Natural killer cell (primary cell): ENCODE measurements around the gene TATDN2. TPM values are rescaled to one million over a fixed set of nuclear protein-coding genes. Genes with fewer than 3 reads are reported as not detected.
"Not testable (repeated sequence)": the region's sequence is repeated elsewhere in the genome, so short reads cannot be mapped to it uniquely, and the experiment has no call there.

ENCODE experiments used
- ATAC-seq, 3 donors: fragments of 150-1000 bp in 2 of 3; fragments of 200-7000 bp in 1 of 3; cut with Tn5 transposase; 1 replicate in 1 of 3; 2 replicates in 2 of 3; pipeline ENCODE4 v1.10.0; 2021; ENCODE audit warnings: mild to moderate bottlenecking in 2 of 3, moderate library complexity in 2 of 3
- DNase-seq, 2 donors: peaks; one replicate each; pipeline versions ENCODE4 v3.0.0 to v3.0.0-alpha.2; 2013 to 2021; ENCODE audit warnings: mixed read lengths in 1 of 2
- H3K27ac ChIP-seq: one replicate; pipeline ENCODE4 v1.5.1; 2013; ENCODE audit warnings: mild to moderate bottlenecking, low read length
- H3K27me3 ChIP-seq: one replicate; pipeline ENCODE4 v1.6.1; 2013; ENCODE audit warnings: low read length; ENCODE audit not compliant: control insufficient read depth, insufficient read depth
- H3K36me3 ChIP-seq: one replicate; pipeline ENCODE4 v1.6.1; 2013; ENCODE audit warnings: low read length; ENCODE audit not compliant: control insufficient read depth, insufficient read depth
- H3K4me1 ChIP-seq: one replicate; pipeline ENCODE4 v1.6.1; 2013; ENCODE audit warnings: low read length; ENCODE audit not compliant: control insufficient read depth, insufficient read depth
- H3K4me3 ChIP-seq: one replicate; pipeline ENCODE4 v1.5.1; 2013; ENCODE audit warnings: low read length
- H3K9me3 ChIP-seq: one replicate; pipeline ENCODE4 v1.6.1; 2013; ENCODE audit warnings: low read length; ENCODE audit not compliant: control insufficient read depth, insufficient read depth
- H3K27ac Mint-ChIP-seq, 2 donors: one replicate each; pipeline ENCODE4 v1.8.0; 2022; ENCODE audit warnings: mild to moderate bottlenecking in 2 of 2, mixed read lengths in 2 of 2, moderate library complexity in 1 of 2
- H3K27me3 Mint-ChIP-seq, 2 donors: one replicate each; pipeline ENCODE4 v1.8.0; 2022; ENCODE audit warnings: low read depth in 2 of 2, mixed read lengths in 2 of 2
- H3K36me3 Mint-ChIP-seq: one replicate; pipeline ENCODE4 v1.8.0; 2022; ENCODE audit warnings: mixed read lengths
- H3K4me1 Mint-ChIP-seq, 2 donors: one replicate each; pipeline ENCODE4 v1.8.0; 2022; ENCODE audit warnings: mixed read lengths in 2 of 2
- H3K4me3 Mint-ChIP-seq: one replicate; pipeline ENCODE4 v1.8.0; 2022; ENCODE audit warnings: mild to moderate bottlenecking, moderate library complexity, mixed read lengths
- H3K9me3 Mint-ChIP-seq, 2 donors: one replicate each; pipeline ENCODE4 v1.8.0; 2022; ENCODE audit warnings: mixed read lengths in 2 of 2
- WGBS: methylation state at CpG from one replicate; pipeline ENCODE4 v1.1.7; 2013; ENCODE audit warnings: missing lambda C conversion rate; ENCODE audit not compliant: insufficient coverage; 5-methylcytosine and 5-hydroxymethylcytosine counted together
- intact Hi-C: fragments of 100-400 bp; cut with micrococcal nuclease; formaldehyde crosslinking; loops from one replicate; pipeline ENCODE4 v1.14.2; 2022
- total RNA-seq, 4 donors: library from RNA; stranded (reverse); fragments of 120-200 nt in 1 of 4; gene quantifications; one replicate each; pipeline versions ENCODE4 v1.2.3 to v1.2.4, GENCODE V29; 2013 to 2022
- TF ChIP-seq, protein P1 (sequence below): fragments of 200-600 bp; IDR thresholded peaks from one replicate; pipeline ENCODE4 v1.8.0; 2022; ENCODE audit warnings: antibody characterized with exemption

Gene TATDN2
- total RNA-seq, 3 donors from 2014 or later (not counting 1 experiment from before 2014, with no cell fraction given) = 75.6 to 99.4 (median 88.4) TPM

DNA sequence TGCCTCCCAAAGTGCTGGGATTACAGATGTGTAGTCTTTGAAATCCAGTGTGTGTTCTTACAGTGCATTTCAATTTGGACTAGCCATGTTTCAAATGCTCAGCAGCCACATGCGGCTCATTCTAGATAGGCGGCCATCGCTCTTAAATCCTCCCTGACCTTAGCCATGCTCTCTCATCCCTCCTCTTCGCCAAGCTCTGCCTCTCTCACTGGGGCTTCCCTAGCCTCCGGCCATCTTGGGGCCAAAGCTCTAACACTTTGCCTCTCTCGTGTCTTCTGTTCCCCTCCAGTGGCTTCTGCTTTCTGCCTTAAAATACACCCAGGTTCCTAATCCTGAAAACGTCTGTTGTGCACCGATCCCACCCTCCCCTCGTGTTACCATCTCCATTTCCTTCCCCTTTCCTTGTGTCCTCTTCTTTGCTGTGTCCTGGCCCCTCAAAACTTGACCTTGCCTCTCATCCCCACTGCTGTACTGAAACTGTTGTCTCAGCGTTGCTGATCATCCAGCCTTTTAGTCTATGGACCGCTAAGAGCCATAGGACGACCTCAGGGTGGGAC is 45.8 kb downstream of the TATDN2 start:
- H3K4me3 ChIP-seq = no peak overlapping the region
- Mint-ChIP-seq H3K27me3 (no peaks in the 10 kb centered on the region), H3K27ac (peak overlapping the region in 1 of 2 donors; percentile 47), H3K4me1 (peaks cover 9 to 18% of the 10 kb centered on the region in 2 donors), H3K9me3 (no peaks in the 10 kb centered on the region), H3K36me3 (no peaks in the 10 kb centered on the region), H3K4me3 (no peak overlapping the region)
- DNase-seq (no peak), ATAC-seq (no peak)
- H3K9me3 ChIP-seq = no peaks in the 10 kb centered on the region
- WGBS = 79% methylated on average over 12 of the region's 12 CpGs
- peaks cover 21% of the 10 kb centered on the region for H3K4me1 ChIP-seq
- no peak overlapping the region for H3K27ac ChIP-seq
- no peaks in the 10 kb centered on the region for H3K27me3 ChIP-seq
- H3K36me3 ChIP-seq = peaks cover 18% of the 10 kb centered on the region
- TF ChIP-seq, protein P1, sequence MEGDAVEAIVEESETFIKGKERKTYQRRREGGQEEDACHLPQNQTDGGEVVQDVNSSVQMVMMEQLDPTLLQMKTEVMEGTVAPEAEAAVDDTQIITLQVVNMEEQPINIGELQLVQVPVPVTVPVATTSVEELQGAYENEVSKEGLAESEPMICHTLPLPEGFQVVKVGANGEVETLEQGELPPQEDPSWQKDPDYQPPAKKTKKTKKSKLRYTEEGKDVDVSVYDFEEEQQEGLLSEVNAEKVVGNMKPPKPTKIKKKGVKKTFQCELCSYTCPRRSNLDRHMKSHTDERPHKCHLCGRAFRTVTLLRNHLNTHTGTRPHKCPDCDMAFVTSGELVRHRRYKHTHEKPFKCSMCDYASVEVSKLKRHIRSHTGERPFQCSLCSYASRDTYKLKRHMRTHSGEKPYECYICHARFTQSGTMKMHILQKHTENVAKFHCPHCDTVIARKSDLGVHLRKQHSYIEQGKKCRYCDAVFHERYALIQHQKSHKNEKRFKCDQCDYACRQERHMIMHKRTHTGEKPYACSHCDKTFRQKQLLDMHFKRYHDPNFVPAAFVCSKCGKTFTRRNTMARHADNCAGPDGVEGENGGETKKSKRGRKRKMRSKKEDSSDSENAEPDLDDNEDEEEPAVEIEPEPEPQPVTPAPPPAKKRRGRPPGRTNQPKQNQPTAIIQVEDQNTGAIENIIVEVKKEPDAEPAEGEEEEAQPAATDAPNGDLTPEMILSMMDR = no peak
- intact Hi-C loops = no loop called here

DNA sequence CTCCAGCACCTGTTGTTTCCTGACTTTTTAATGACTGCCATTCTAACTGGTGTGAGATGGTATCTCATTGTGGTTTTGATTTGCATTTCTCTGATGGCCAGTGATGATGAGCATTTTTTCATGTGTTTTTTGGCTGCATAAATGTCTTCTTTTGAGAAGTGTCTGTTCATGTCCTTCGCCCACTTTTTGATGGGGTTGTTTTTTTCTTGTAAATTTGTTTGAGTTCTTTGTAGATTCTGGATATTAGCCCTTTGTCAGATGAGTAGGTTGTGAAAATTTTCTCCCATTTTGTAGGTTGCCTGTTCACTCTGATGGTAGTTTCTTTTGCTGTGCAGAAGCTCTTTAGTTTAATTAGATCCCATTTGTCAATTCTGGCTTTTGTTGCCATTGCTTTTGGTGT is 49.8 kb downstream of the TATDN2 start:
- H3K27ac Mint-ChIP-seq, H3K4me3 ChIP-seq, H3K27me3 ChIP-seq, H3K9me3 Mint-ChIP-seq, H3K36me3 Mint-ChIP-seq, H3K9me3 ChIP-seq, intact Hi-C loops, H3K27ac ChIP-seq, H3K4me3 Mint-ChIP-seq, H3K27me3 Mint-ChIP-seq, ATAC-seq, DNase-seq: not testable (repeated sequence)
- peaks cover 9 to 16% of the 10 kb centered on the region in 2 donors for H3K4me1 Mint-ChIP-seq
- WGBS = no CpG with 5 or more reads among the region's 1 CpG
- peaks cover 48% of the 10 kb centered on the region for H3K36me3 ChIP-seq
- H3K4me1 ChIP-seq = peaks cover 16% of the 10 kb centered on the region

DNA sequence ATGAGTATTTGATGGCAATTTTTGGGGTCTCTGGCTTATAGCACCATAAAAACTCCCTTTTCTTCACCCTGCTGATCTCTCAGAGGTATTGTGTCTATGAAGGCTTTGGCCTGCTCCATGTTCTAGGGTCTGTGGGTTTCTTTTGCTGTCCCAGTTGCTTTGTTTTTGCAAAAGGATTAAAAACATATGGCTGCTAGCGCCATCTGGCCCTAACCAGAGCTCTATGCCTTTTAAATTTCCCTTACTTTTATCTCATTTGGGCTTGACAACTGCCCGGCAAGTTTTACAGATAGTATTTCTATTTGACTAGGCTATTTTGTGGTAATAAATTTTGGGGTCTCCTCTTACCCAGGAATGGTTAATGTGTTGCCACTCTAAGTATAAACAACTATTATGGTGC is 50.9 kb downstream of the TATDN2 start:
- Mint-ChIP-seq H3K36me3 (peaks cover 7% of the 10 kb centered on the region), H3K9me3 (no peaks in the 10 kb centered on the region), H3K27ac (peak overlapping the region; percentile 73 to 82), H3K27me3 (no peaks in the 10 kb centered on the region), H3K4me3 (no peak overlapping the region), H3K4me1 (peaks cover 9 to 12% of the 10 kb centered on the region in 2 donors)
- H3K4me1 ChIP-seq = peaks cover 9% of the 10 kb centered on the region
- peaks cover 59% of the 10 kb centered on the region for H3K36me3 ChIP-seq
- ATAC-seq (no peak), DNase-seq (no peak)
- H3K27me3 ChIP-seq = no peaks in the 10 kb centered on the region
- no peak overlapping the region for H3K4me3 ChIP-seq
- intact Hi-C loops = no loop called here
- H3K27ac ChIP-seq = no peak overlapping the region
- TF ChIP-seq, protein P1 = no peak
- no peaks in the 10 kb centered on the region for H3K9me3 ChIP-seq
- WGBS = 100% methylated on average over 1 of the region's 2 CpGs

DNA sequence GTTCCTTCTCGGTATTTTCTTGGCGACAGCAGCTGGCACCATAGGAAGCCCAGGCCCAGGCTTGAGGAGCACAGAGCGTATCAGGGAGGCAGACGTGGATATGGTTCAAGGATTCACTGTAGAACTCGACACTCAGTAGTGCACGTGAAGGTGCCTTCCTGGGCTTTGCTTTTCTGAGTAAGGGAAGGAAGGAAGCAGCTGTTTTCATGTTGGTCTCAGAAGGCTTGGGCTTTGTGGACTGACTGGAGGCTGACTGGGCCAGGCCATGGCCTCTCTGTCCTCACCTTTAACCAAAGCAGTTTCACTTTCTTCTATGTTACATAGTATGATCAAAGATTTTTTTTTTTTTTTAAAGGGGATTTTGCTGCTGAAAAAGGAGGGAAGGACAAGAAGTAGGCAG is 51.4 kb downstream of the TATDN2 start:
- H3K27ac Mint-ChIP-seq = peak overlapping the region; percentile 73 to 82
- H3K9me3 ChIP-seq = no peaks in the 10 kb centered on the region
- ATAC-seq = peak; percentile 56 to 62 (median 61)
- peaks cover 64% of the 10 kb centered on the region for H3K36me3 ChIP-seq
- TF ChIP-seq, protein P1 = no peak
- peaks cover 8 to 9% of the 10 kb centered on the region in 2 donors for H3K4me1 Mint-ChIP-seq
- intact Hi-C loops = no loop called here
- H3K27me3 Mint-ChIP-seq = no peaks in the 10 kb centered on the region
- no peaks in the 10 kb centered on the region for H3K27me3 ChIP-seq
- no peak overlapping the region for H3K4me3 Mint-ChIP-seq
- 44% methylated on average over 6 of the region's 6 CpGs for WGBS
- no peak for DNase-seq
- H3K9me3 Mint-ChIP-seq = no peaks in the 10 kb centered on the region
- H3K36me3 Mint-ChIP-seq = peaks cover 7% of the 10 kb centered on the region
- H3K4me1 ChIP-seq = peaks cover 9% of the 10 kb centered on the region
- no peak overlapping the region for H3K4me3 ChIP-seq
- H3K27ac ChIP-seq = no peak overlapping the region
